NB4 (cell line): ENCODE data around the gene TANC1.

ENCODE experiments used
- CTCF ChIP-seq: IDR thresholded peaks from one replicate; pipeline ENCODE4 v1.5.1; 2012; ENCODE audit warnings: low read depth, low read length
- MAX ChIP-seq: IDR thresholded peaks from 2 replicates; pipeline ENCODE4 v1.6.1; 2011; ENCODE audit warnings: low read depth, low read length
- POLR2A ChIP-seq: IDR thresholded peaks from 2 replicates; pipeline ENCODE4 v1.6.1; 2011; ENCODE audit warnings: mild to moderate bottlenecking; ENCODE audit not compliant: insufficient read length; ENCODE audit errors: extremely low read depth

GRCh38 chr2:159009940-159010339, 41.5 kb downstream of the TANC1 start:
- no peak for TF ChIP-seq CTCF
- no peak for TF ChIP-seq MAX
- no peak for TF ChIP-seq POLR2A
